Neural crest cell (in vitro differentiated cells): ENCODE measurements around the gene NISCH. TPM values are rescaled to one million over a fixed set of nuclear protein-coding genes. Genes with fewer than 3 reads are reported as not detected.
A peak's percentile ranks its signal among the peaks of the same experiment; 100 is the strongest.

Experiments used
- DNase-seq: peaks from one replicate; pipeline ENCODE4 v3.0.0; 2021; ENCODE audit warnings: low read depth, mixed read lengths, low spot score
- H3K27ac Mint-ChIP-seq: one replicate; pipeline ENCODE4 v1.8.0; 2021; ENCODE audit warnings: mild to moderate bottlenecking, mixed read lengths; ENCODE audit not compliant: unreplicated experiment
- H3K27me3 Mint-ChIP-seq: 2 replicates; pipeline ENCODE4 v1.8.0; 2021; ENCODE audit warnings: low read depth, mild to moderate bottlenecking, mixed read lengths
- H3K36me3 Mint-ChIP-seq: 2 replicates; pipeline ENCODE4 v1.8.0; 2021; ENCODE audit warnings: low read depth, mild to moderate bottlenecking, mixed read lengths
- H3K4me1 Mint-ChIP-seq: 2 replicates; pipeline ENCODE4 v1.8.0; 2021; ENCODE audit warnings: mixed read lengths
- H3K4me3 Mint-ChIP-seq: one replicate; pipeline ENCODE4 v1.8.0; 2021; ENCODE audit warnings: mild to moderate bottlenecking, mixed read lengths
- H3K9me3 Mint-ChIP-seq: 2 replicates; pipeline ENCODE4 v1.8.0; 2021; ENCODE audit warnings: mixed read lengths
- total RNA-seq: library from RNA; stranded (reverse); gene quantifications from 2 replicates; pipeline ENCODE4 v1.2.1, GENCODE V29; 2021
- TF ChIP-seq, protein P1 (sequence below): fragments of 200-600 bp; sonication (generic); conservative IDR thresholded peaks from 2 replicates; pipeline ENCODE4 v1.5.0; 2021; ENCODE audit warnings: antibody characterized with exemption, mild to moderate bottlenecking

Gene NISCH
- total RNA-seq, 1 donor from 2014 or later, result 161 TPM

DNA sequence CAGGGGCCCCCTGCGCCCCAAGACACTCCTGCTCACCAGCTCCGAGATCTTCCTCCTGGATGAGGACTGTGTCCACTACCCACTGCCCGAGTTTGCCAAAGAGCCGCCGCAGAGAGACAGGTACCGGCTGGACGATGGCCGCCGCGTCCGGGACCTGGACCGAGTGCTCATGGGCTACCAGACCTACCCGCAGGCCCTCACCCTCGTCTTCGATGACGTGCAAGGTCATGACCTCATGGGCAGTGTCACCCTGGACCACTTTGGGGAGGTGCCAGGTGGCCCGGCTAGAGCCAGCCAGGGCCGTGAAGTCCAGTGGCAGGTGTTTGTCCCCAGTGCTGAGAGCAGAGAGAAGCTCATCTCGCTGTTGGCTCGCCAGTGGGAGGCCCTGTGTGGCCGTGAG, 36.7 kb downstream of the NISCH start:
- peaks cover 2% of the 10 kb centered on the region for H3K36me3 Mint-ChIP-seq
- no peak overlapping the region for H3K27ac Mint-ChIP-seq
- H3K27me3 Mint-ChIP-seq, result peaks cover 3% of the 10 kb centered on the region
- H3K9me3 Mint-ChIP-seq, result no peaks in the 10 kb centered on the region
- no peak overlapping the region for H3K4me3 Mint-ChIP-seq
- TF ChIP-seq, protein P1, sequence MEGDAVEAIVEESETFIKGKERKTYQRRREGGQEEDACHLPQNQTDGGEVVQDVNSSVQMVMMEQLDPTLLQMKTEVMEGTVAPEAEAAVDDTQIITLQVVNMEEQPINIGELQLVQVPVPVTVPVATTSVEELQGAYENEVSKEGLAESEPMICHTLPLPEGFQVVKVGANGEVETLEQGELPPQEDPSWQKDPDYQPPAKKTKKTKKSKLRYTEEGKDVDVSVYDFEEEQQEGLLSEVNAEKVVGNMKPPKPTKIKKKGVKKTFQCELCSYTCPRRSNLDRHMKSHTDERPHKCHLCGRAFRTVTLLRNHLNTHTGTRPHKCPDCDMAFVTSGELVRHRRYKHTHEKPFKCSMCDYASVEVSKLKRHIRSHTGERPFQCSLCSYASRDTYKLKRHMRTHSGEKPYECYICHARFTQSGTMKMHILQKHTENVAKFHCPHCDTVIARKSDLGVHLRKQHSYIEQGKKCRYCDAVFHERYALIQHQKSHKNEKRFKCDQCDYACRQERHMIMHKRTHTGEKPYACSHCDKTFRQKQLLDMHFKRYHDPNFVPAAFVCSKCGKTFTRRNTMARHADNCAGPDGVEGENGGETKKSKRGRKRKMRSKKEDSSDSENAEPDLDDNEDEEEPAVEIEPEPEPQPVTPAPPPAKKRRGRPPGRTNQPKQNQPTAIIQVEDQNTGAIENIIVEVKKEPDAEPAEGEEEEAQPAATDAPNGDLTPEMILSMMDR, result no peak
- DNase-seq, result no peak
- H3K4me1 Mint-ChIP-seq, result peaks cover 4% of the 10 kb centered on the region

GRCh38 chr3:52493232-52494017, 38.0 kb downstream of the NISCH start:
- peaks cover 2% of the 10 kb centered on the region for H3K36me3 Mint-ChIP-seq
- no peak for DNase-seq
- H3K27ac Mint-ChIP-seq, result no peak overlapping the region
- H3K9me3 Mint-ChIP-seq, result no peaks in the 10 kb centered on the region
- peaks cover 4% of the 10 kb centered on the region for H3K4me1 Mint-ChIP-seq
- no peak overlapping the region for H3K4me3 Mint-ChIP-seq
- H3K27me3 Mint-ChIP-seq, result peaks cover 3% of the 10 kb centered on the region
- TF ChIP-seq, protein P1, result no peak

- TF ChIP-seq, protein P1, result no peak
- no peaks in the 10 kb centered on the region for H3K36me3 Mint-ChIP-seq
- peak overlapping the region; percentile 81 for H3K27ac Mint-ChIP-seq
- peak overlapping the region; percentile 72 for H3K4me3 Mint-ChIP-seq
- no peak for DNase-seq
- peaks cover 4% of the 10 kb centered on the region for H3K4me1 Mint-ChIP-seq
- no peaks in the 10 kb centered on the region for H3K9me3 Mint-ChIP-seq
- H3K27me3 Mint-ChIP-seq, result peaks cover 3% of the 10 kb centered on the region
These were observed 39.0 kb downstream of the NISCH start for GRCh38 chr3:52494445-52494844.

DNA sequence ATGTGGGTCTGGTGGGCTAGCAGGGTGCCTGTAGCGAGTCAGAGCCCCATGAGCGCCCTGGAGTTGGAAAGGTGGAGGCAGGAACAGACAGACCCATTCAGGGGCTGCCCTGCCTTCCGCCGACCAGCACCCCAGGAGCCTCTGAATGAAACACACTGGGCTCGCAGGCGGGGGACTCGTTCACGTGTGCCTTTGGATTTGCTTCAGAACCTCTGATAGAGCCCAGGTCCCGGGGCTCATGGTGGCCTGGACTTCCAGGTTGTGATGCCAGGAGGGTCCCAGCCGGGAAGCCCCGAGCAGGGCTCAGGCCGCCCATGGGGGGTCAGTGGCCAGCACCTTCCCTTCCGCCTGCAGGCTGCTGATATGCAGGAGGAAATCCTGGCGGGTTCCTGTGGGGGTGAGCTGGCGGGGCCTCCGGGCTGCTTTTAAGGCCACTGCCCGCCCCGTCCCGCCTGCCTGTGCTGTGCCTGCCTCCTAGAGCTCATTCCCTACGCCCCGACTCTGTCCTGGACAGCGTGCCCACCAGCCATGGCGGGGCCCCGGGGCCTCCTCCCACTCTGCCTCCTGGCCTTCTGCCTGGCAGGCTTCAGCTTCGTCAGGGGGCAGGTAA, 39.6 kb downstream of the NISCH start, which contains the start of gene STAB1:
Gene STAB1 (plus strand): TSS at position 453 of the 610 bp plus-strand sequence. CDS start 76 bp downstream, at position 529.
- Mint-ChIP-seq H3K36me3 (no peaks in the 10 kb centered on the region), H3K4me1 (peaks cover 4% of the 10 kb centered on the region), H3K4me3 (peak within 1 kb of the TSS; percentile 72), H3K27me3 (peaks cover 3% of the 10 kb centered on the region), H3K27ac (peak within 1 kb of the TSS; percentile 81), H3K9me3 (no peaks in the 10 kb centered on the region)
- TF ChIP-seq, protein P1, result no peak
- DNase-seq, result no peak

DNA sequence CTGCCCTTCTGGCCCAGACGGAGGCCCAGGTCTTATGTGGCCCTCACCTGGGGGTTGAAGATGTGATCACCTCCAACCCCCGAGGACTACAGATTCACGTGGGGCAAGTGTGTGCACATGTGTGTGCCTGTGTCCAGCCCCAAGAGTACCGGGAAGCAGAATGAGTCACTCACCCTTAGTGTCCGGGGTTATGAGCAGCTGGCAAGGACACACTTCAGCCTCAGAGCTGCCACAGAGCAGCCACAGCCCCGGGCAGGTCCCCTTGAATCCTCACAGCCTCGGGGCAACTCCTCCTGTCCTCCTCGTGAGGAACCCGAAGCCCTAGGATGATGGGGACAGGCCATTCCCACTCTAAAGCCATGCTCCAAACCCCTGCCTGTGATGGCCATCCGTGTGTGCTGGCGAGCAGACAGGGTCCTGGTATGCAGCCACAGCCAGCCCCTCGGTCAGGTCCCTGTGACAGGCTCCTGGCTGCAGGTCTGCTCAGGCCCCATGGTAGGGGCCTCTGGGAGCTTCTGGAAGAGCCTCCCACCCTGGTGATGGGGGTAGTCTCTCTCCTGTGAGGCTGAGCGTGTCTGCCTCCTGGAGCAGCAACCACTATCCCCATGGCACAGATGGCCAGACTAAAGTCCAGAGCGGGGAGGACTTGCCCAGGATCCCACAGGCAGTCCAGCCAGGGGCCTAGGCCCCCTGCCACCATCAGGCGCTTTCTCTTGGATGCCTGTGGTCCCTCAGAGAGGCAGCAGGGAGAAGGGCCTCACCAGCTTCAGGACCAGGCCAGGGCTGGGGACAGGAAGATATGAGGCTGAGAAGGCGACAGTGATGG, 40.6 kb downstream of the NISCH start:
- Mint-ChIP-seq H3K4me3 (no peak overlapping the region), H3K36me3 (no peaks in the 10 kb centered on the region), H3K4me1 (peaks cover 4% of the 10 kb centered on the region), H3K9me3 (no peaks in the 10 kb centered on the region), H3K27me3 (peaks cover 3% of the 10 kb centered on the region), H3K27ac (no peak overlapping the region)
- no peak for DNase-seq
- TF ChIP-seq, protein P1, result no peak
